ENCODE measurements around the gene CAMTA2.

CAMTA2 gene

GRCh38 chr17:4949321-4950074 lies 38.0 kb downstream of the CAMTA2 start:
- peak overlapping the region; percentile 98 for H3K4me3 ChIP-seq (ENCODE audit: low read length)
- H3K9me3 ChIP-seq (ENCODE audit: control insufficient read depth, low read length), result no peaks in the 10 kb centered on the region
- peaks cover 22% of the 10 kb centered on the region for H3K36me3 ChIP-seq (ENCODE audit: control insufficient read depth, insufficient read depth, low read length, severe bottlenecking)
- peaks cover 48% of the 10 kb centered on the region for H3K4me1 ChIP-seq (ENCODE audit: control insufficient read depth, insufficient read depth, low read length)
- DNase-seq (ENCODE audit: low read depth), result peak; percentile 84
- peak overlapping the region; percentile 100 for H3K9ac ChIP-seq (ENCODE audit: low read length)
- H3K27me3 ChIP-seq (replicated peaks; ENCODE audit: control insufficient read depth, insufficient read depth, low read length), result no peaks in the 10 kb centered on the region

DNA sequence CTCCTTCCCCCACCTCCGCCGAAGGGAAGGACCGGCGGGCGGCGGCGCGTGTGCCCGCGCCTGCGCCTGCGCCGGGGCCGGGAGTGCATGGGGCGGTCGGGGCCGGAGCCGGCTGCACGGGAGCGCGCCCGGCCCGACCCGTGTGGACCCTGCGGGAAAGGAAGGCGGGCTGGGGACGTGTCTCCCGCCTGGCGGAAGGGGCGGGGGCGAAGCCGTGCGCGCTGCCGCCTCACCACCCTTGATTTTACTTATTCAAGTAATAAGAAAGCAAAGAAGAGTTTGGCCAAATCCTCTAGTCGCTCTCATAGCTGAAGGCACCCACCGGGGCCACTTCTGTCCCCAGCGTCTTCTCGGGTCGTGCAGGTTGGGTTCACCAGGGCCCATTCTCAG lies 38.5 kb downstream of the CAMTA2 start:
- no peaks in the 10 kb centered on the region for H3K27me3 ChIP-seq (replicated peaks; ENCODE audit: control insufficient read depth, insufficient read depth, low read length)
- peaks cover 45% of the 10 kb centered on the region for H3K4me1 ChIP-seq (ENCODE audit: control insufficient read depth, insufficient read depth, low read length)

GRCh38 chr17:4948166-4948930 lies 39.1 kb downstream of the CAMTA2 start, which contains the start of gene PFN1:
PFN1 (minus strand) TSS chr17:4948530; CDS start chr17:4948394, 136 bp downstream.
- H3K36me3 ChIP-seq (ENCODE audit: control insufficient read depth, insufficient read depth, low read length, severe bottlenecking), result peaks cover 34% of the 10 kb centered on the region
- H3K9me3 ChIP-seq (ENCODE audit: control insufficient read depth, low read length), result no peaks in the 10 kb centered on the region
- H3K4me3 ChIP-seq (ENCODE audit: low read length), result peak within 1 kb of the TSS; percentile 98
- peak within 1 kb of the TSS; percentile 100 for H3K9ac ChIP-seq (ENCODE audit: low read length)
- DNase-seq (ENCODE audit: low read depth), result peak; percentile 98
- no peaks in the 10 kb centered on the region for H3K27me3 ChIP-seq (replicated peaks; ENCODE audit: control insufficient read depth, insufficient read depth, low read length)
- peaks cover 42% of the 10 kb centered on the region for H3K4me1 ChIP-seq (ENCODE audit: control insufficient read depth, insufficient read depth, low read length)

More for the DNA sequence above, 38.5 kb downstream of the CAMTA2 start:
- Histone ChIP-seq H3K9me3 (ENCODE audit: control insufficient read depth, low read length) (no peaks in the 10 kb centered on the region), H3K36me3 (ENCODE audit: control insufficient read depth, insufficient read depth, low read length, severe bottlenecking) (peaks cover 28% of the 10 kb centered on the region), H3K9ac (ENCODE audit: low read length) (peak overlapping the region; percentile 100), H3K4me3 (ENCODE audit: low read length) (peak overlapping the region; percentile 98)
- peak; percentile 95 for DNase-seq (ENCODE audit: low read depth)

GRCh38 chr17:4947411-4948165 lies 39.9 kb downstream of the CAMTA2 start:
- no peaks in the 10 kb centered on the region for H3K9me3 ChIP-seq (ENCODE audit: control insufficient read depth, low read length)
- H3K4me1 ChIP-seq (ENCODE audit: control insufficient read depth, insufficient read depth, low read length), result peaks cover 41% of the 10 kb centered on the region
- peak; percentile 74 for DNase-seq (ENCODE audit: low read depth)
- H3K36me3 ChIP-seq (ENCODE audit: control insufficient read depth, insufficient read depth, low read length, severe bottlenecking), result peaks cover 41% of the 10 kb centered on the region
- H3K9ac ChIP-seq (ENCODE audit: low read length), result peak overlapping the region; percentile 100
- H3K27me3 ChIP-seq (replicated peaks; ENCODE audit: control insufficient read depth, insufficient read depth, low read length), result no peaks in the 10 kb centered on the region
- H3K4me3 ChIP-seq (ENCODE audit: low read length), result peak overlapping the region; percentile 98

DNA sequence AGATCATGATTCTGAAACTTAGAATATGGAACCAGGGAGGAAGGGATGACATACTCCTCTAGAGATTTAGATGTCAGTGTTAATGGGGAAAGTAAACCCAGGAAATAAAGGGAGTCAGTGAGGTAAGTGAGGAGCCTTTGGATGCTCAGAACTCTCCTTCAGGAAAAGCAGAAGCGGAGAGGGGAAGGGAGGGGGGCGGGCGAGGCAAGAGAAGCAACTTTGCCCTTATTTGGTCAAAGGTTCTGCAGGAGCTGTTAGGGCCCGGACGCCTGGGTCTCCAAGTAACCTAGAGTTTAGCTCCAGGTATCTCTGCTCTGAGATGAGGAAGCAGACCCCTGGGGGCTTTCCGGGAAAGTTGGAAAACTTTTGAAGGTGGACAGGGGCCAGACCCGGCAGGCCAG lies 40.5 kb downstream of the CAMTA2 start:
- Histone ChIP-seq H3K4me1 (ENCODE audit: control insufficient read depth, insufficient read depth, low read length) (peaks cover 41% of the 10 kb centered on the region), H3K4me3 (ENCODE audit: low read length) (peak overlapping the region; percentile 98), H3K36me3 (ENCODE audit: control insufficient read depth, insufficient read depth, low read length, severe bottlenecking) (peaks cover 44% of the 10 kb centered on the region), H3K27me3 (replicated peaks; ENCODE audit: control insufficient read depth, insufficient read depth, low read length) (no peaks in the 10 kb centered on the region), H3K9ac (ENCODE audit: low read length) (peak overlapping the region; percentile 100), H3K9me3 (ENCODE audit: control insufficient read depth, low read length) (no peaks in the 10 kb centered on the region)
- peak; percentile 36 for DNase-seq (ENCODE audit: low read depth)

DNA sequence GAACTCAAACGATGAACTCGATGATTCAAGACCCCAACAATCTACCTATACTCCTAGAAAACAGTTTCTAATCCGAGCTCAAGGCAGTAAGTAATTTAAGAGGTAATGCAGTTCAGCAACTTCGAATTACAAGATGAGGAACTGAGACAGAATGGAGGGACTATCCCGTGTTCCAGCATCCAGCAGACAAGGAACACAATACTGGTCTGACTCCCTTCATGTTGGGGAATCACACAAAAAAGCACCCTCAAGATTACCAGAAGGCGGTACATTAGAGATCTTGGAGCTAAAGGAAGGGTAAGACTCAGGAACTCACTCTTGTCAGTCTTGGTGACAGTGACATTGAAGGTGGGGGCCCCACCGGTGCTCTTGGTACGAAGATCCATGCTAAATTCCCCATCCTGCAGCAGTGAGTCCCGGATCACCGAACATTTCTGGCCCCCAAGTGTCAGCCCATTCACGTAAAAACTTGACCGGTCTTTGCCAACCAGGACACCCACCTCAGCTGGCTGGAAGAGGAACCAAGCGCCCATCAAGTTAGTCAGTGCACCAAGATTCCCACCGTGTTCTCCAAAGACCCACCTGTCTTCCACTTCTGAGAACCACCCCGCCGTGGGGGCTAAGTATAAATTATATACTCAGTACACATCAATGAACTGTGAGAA lies 41.0 kb downstream of the CAMTA2 start:
- Histone ChIP-seq H3K27me3 (replicated peaks; ENCODE audit: control insufficient read depth, insufficient read depth, low read length) (no peaks in the 10 kb centered on the region), H3K9me3 (ENCODE audit: control insufficient read depth, low read length) (no peaks in the 10 kb centered on the region), H3K4me3 (ENCODE audit: low read length) (peak overlapping the region; percentile 98), H3K9ac (ENCODE audit: low read length) (peak overlapping the region; percentile 100), H3K4me1 (ENCODE audit: control insufficient read depth, insufficient read depth, low read length) (peaks cover 47% of the 10 kb centered on the region), H3K36me3 (ENCODE audit: control insufficient read depth, insufficient read depth, low read length, severe bottlenecking) (peaks cover 44% of the 10 kb centered on the region)
- no peak for DNase-seq (ENCODE audit: low read depth)

DNA sequence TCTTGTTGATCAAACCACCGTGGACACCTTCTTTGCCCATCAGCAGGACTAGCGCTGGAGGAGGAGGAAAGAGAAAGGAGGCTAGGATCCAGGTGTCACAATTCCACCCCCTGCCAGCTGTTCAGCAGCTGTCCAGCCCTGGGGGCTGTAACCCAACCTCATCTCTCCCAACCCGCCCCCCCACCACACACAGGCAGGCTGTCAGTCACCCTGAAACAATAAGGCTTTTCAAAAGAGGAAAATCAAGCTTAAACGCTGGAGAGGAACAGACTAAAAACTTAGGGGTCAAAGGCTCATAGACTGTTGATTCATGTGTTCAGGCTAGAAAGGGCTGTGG lies 41.6 kb downstream of the CAMTA2 start:
- DNase-seq (ENCODE audit: low read depth), result peak; percentile 26
- Histone ChIP-seq H3K4me3 (ENCODE audit: low read length) (peak overlapping the region; percentile 98), H3K9me3 (ENCODE audit: control insufficient read depth, low read length) (no peaks in the 10 kb centered on the region), H3K4me1 (ENCODE audit: control insufficient read depth, insufficient read depth, low read length) (peaks cover 51% of the 10 kb centered on the region), H3K27me3 (replicated peaks; ENCODE audit: control insufficient read depth, insufficient read depth, low read length) (no peaks in the 10 kb centered on the region), H3K36me3 (ENCODE audit: control insufficient read depth, insufficient read depth, low read length, severe bottlenecking) (peaks cover 44% of the 10 kb centered on the region), H3K9ac (ENCODE audit: low read length) (peak overlapping the region; percentile 100)

DNA sequence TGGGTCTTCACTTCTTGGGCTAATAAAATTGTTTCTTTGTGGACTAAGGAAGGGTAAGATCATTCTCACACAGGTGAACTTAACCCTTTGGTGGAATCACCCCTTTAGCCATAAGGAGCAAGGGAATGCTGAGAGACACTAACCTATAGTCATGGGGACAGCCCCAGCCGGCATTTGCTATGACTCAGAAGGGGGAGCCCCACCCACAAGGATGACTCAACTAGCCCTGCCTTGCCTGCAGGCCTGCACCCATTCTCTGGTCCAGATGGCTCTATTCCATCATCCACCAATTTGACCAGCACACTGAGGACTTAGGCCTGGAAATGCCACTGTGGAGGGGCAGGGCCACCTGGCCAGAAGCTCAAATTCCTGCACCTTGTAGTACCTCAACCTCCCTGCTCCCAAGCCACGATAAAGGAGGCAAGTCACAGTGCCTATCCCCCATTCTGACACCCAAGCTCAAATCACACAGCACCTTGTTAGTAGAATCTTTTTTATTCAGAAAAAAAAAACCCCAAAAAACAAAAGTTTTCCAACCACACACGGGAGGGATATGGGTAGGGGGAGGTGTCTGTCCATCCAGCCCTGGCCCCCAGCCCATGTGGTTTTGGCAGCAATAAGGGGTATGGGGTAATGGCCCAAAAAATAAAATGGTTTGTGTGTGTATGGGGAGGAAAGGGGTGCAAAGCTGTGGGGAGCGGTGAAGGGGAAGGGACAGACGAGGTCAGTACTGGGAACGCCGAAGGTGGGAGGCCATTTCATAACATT lies 42.1 kb downstream of the CAMTA2 start:
- Histone ChIP-seq H3K4me3 (ENCODE audit: low read length) (peak overlapping the region; percentile 98), H3K9ac (ENCODE audit: low read length) (peak overlapping the region; percentile 100), H3K27me3 (replicated peaks; ENCODE audit: control insufficient read depth, insufficient read depth, low read length) (no peaks in the 10 kb centered on the region), H3K36me3 (ENCODE audit: control insufficient read depth, insufficient read depth, low read length, severe bottlenecking) (peaks cover 44% of the 10 kb centered on the region), H3K9me3 (ENCODE audit: control insufficient read depth, low read length) (no peaks in the 10 kb centered on the region), H3K4me1 (ENCODE audit: control insufficient read depth, insufficient read depth, low read length) (peaks cover 47% of the 10 kb centered on the region)
- DNase-seq (ENCODE audit: low read depth), result peak; percentile 92

- Histone ChIP-seq H3K9ac (ENCODE audit: low read length) (peak overlapping the region; percentile 100), H3K4me3 (ENCODE audit: low read length) (peak overlapping the region; percentile 98), H3K4me1 (ENCODE audit: control insufficient read depth, insufficient read depth, low read length) (peaks cover 44% of the 10 kb centered on the region), H3K9me3 (ENCODE audit: control insufficient read depth, low read length) (no peaks in the 10 kb centered on the region), H3K36me3 (ENCODE audit: control insufficient read depth, insufficient read depth, low read length, severe bottlenecking) (peaks cover 44% of the 10 kb centered on the region), H3K27me3 (replicated peaks; ENCODE audit: control insufficient read depth, insufficient read depth, low read length) (no peaks in the 10 kb centered on the region)
- no peak for DNase-seq (ENCODE audit: low read depth)
Observed at GRCh38 chr17:4944554-4945175, 42.8 kb downstream of the CAMTA2 start.

DNA sequence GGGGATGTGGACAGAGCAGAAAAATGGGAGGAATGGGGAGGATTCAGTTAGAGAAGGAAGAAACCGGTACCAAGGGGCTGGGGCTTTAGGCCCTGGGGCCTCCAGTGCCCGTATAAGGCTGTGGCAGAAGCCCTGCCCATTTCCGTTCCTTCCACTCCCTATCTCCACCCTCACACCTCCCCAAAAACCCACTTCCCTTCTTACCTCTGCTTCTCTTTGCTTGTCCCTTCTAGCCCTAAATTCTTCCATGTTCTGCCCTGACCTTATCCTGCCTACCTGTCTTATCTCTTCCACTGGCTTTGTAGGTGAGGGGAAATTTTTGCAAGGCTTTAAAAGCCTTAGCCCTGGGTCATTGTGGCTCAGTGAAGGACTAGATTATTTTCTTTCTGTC lies 43.3 kb downstream of the CAMTA2 start:
- Histone ChIP-seq H3K9me3 (ENCODE audit: control insufficient read depth, low read length) (no peaks in the 10 kb centered on the region), H3K27me3 (replicated peaks; ENCODE audit: control insufficient read depth, insufficient read depth, low read length) (no peaks in the 10 kb centered on the region), H3K4me3 (ENCODE audit: low read length) (no peak overlapping the region), H3K4me1 (ENCODE audit: control insufficient read depth, insufficient read depth, low read length) (peaks cover 45% of the 10 kb centered on the region), H3K36me3 (ENCODE audit: control insufficient read depth, insufficient read depth, low read length, severe bottlenecking) (peaks cover 44% of the 10 kb centered on the region), H3K9ac (ENCODE audit: low read length) (peak overlapping the region; percentile 100)
- DNase-seq (ENCODE audit: low read depth), result no peak
